MM.1S (cell line): ENCODE results near the gene CALY.

Experiments
- DNase-seq: peaks from one replicate; pipeline ENCODE4 v3.0.0-alpha.2; 2015
- H2AFZ ChIP-seq: fragments of 300-600 bp; sonication (generic); 2 replicates; pipeline ENCODE4 v1.6.0; 2016; ENCODE audit warnings: antibody characterized with exemption, low read length
- H3F3A ChIP-seq: fragments of 300-600 bp; sonication (generic); 2 replicates; pipeline ENCODE4 v1.6.1; 2016; ENCODE audit warnings: mild to moderate bottlenecking, antibody characterized with exemption, low read length, moderate library complexity, mixed read lengths; ENCODE audit not compliant: insufficient read depth
- H3K27ac ChIP-seq: fragments of 300-600 bp; sonication (generic); 2 replicates; pipeline ENCODE4 v1.5.1; 2016; ENCODE audit warnings: mild to moderate bottlenecking, low read length
- H3K27me3 ChIP-seq: fragments of 300-600 bp; sonication (generic); replicated peaks from 2 replicates; pipeline ENCODE4 v1.6.0; 2016; ENCODE audit warnings: low read length; ENCODE audit not compliant: insufficient read depth
- H3K36me3 ChIP-seq: fragments of 300-600 bp; sonication (generic); replicated peaks from 2 replicates; pipeline ENCODE4 v1.6.1; 2016; ENCODE audit warnings: mild to moderate bottlenecking, low read length, mixed read lengths; ENCODE audit not compliant: insufficient read depth
- H3K4me1 ChIP-seq: fragments of 300-600 bp; sonication (generic); 2 replicates; pipeline ENCODE4 v1.6.1; 2016; ENCODE audit warnings: low read length, mixed read lengths
- H3K4me2 ChIP-seq: fragments of 300-600 bp; sonication (generic); 2 replicates; pipeline ENCODE4 v1.6.0; 2016; ENCODE audit warnings: low read depth, low read length
- H3K4me3 ChIP-seq: fragments of 300-600 bp; sonication (generic); 2 replicates; pipeline ENCODE4 v1.5.1; 2016; ENCODE audit warnings: low read length, mixed read lengths
- H3K79me2 ChIP-seq: fragments of 300-600 bp; sonication (generic); 2 replicates; pipeline ENCODE4 v1.6.1; 2016; ENCODE audit warnings: mixed run types, low read length, mixed read lengths
- H3K9ac ChIP-seq: fragments of 300-600 bp; sonication (generic); 2 replicates; pipeline ENCODE4 v1.6.1; 2016; ENCODE audit warnings: low read length, mixed read lengths
- H3K9me2 ChIP-seq: fragments of 300-600 bp; sonication (generic); replicated peaks from 2 replicates; pipeline ENCODE4 v1.6.1; 2016; ENCODE audit warnings: mild to moderate bottlenecking, low read length, mixed read lengths; ENCODE audit not compliant: insufficient read depth
- H3K9me3 ChIP-seq: fragments of 300-600 bp; sonication (generic); replicated peaks from 2 replicates; pipeline ENCODE4 v1.6.1; 2016; ENCODE audit warnings: mild to moderate bottlenecking, low read length, mixed read lengths; ENCODE audit not compliant: insufficient read depth
- H4K20me1 ChIP-seq: fragments of 300-600 bp; sonication (generic); 2 replicates; pipeline ENCODE4 v1.6.1; 2016; ENCODE audit warnings: mild to moderate bottlenecking, low read length, moderate library complexity, mixed read lengths; ENCODE audit not compliant: insufficient read depth
- CTCF ChIP-seq: fragments of 300-600 bp; sonication (generic); IDR thresholded peaks from 2 replicates; pipeline ENCODE4 v1.5.1; 2016; ENCODE audit warnings: antibody characterized with exemption, low read length, mixed read lengths
- EZH2 ChIP-seq: fragments of 300-600 bp; sonication (generic); optimal IDR thresholded peaks from 2 replicates; pipeline ENCODE3; 2017; ENCODE audit warnings: low read depth, mild to moderate bottlenecking, antibody characterized with exemption, low read length, mixed read lengths
- EZH2phosphoT487 ChIP-seq: fragments of 300-600 bp; sonication (generic); IDR thresholded peaks from 2 replicates; pipeline ENCODE4 v1.6.1; 2018; ENCODE audit warnings: antibody characterized with exemption, low read length

The CALY gene

GRCh38 chr10:133353202-133353959 lies 16.7 kb upstream of the CALY start:
- Histone ChIP-seq H2AFZ (no peak overlapping the region), H3K4me2 (no peak overlapping the region), H3F3A (no peaks in the 10 kb centered on the region), H3K4me3 (no peak overlapping the region), H3K36me3 (no peaks in the 10 kb centered on the region), H3K27me3 (peaks cover 28% of the 10 kb centered on the region), H3K9ac (no peak overlapping the region), H3K79me2 (no peaks in the 10 kb centered on the region), H3K9me2 (no peaks in the 10 kb centered on the region), H4K20me1 (no peaks in the 10 kb centered on the region), H3K9me3 (no peaks in the 10 kb centered on the region), H3K4me1 (no peaks in the 10 kb centered on the region), H3K27ac (no peak overlapping the region)
- TF ChIP-seq CTCF (no peak), EZH2 (no peak), EZH2phosphoT487 (no peak)
- DNase-seq = no peak

- Histone ChIP-seq H3K9me2 (no peaks in the 10 kb centered on the region), H3K79me2 (no peaks in the 10 kb centered on the region), H3K4me2 (no peak overlapping the region), H3K4me1 (no peaks in the 10 kb centered on the region), H4K20me1 (no peaks in the 10 kb centered on the region), H3K9ac (no peak overlapping the region), H2AFZ (no peak overlapping the region), H3K36me3 (no peaks in the 10 kb centered on the region), H3K4me3 (no peak overlapping the region), H3K9me3 (no peaks in the 10 kb centered on the region), H3K27me3 (peaks cover 26% of the 10 kb centered on the region), H3F3A (no peaks in the 10 kb centered on the region), H3K27ac (no peak overlapping the region)
- TF ChIP-seq EZH2 (no peak), CTCF (no peak), EZH2phosphoT487 (no peak)
- DNase-seq = no peak
Observed at GRCh38 chr10:133351408-133352318, 15.0 kb upstream of the CALY start.

DNA sequence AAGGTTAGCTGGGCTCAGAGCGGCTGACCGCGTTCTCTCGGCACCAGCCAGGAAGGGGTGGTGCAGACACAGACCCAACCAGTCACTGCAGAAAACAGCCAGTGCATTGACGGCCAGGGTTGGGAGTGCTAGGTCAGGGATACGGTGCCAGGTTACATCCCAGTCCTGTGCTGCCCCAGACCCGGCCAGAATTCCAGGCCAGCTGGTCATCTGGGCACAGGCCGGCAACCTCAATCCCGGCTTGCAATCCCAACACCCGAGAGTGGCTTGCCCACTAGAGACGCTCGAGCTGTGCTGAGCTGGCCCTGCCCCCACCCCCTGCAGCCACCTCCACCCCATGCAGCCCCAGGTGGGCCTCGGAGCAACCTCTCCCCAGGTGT lies 14.2 kb upstream of the CALY start:
- no peak overlapping the region for H3K4me3 ChIP-seq

More for the DNA sequence above, 14.2 kb upstream of the CALY start:
- no peaks in the 10 kb centered on the region for H3F3A ChIP-seq
- no peaks in the 10 kb centered on the region for H4K20me1 ChIP-seq
- H2AFZ ChIP-seq = no peak overlapping the region
- no peak overlapping the region for H3K4me2 ChIP-seq
- TF ChIP-seq EZH2phosphoT487 (no peak), CTCF (no peak), EZH2 (no peak)
- no peaks in the 10 kb centered on the region for H3K36me3 ChIP-seq
- no peak overlapping the region for H3K27ac ChIP-seq
- no peak for DNase-seq
- no peaks in the 10 kb centered on the region for H3K9me2 ChIP-seq
- no peaks in the 10 kb centered on the region for H3K79me2 ChIP-seq
- H3K9ac ChIP-seq = no peak overlapping the region
- peaks cover 25% of the 10 kb centered on the region for H3K27me3 ChIP-seq
- no peaks in the 10 kb centered on the region for H3K4me1 ChIP-seq
- H3K9me3 ChIP-seq = no peaks in the 10 kb centered on the region
